HepG2 (cell line): ENCODE data around the gene PARP6. TPM values are rescaled to one million over a fixed set of nuclear protein-coding genes. Genes with fewer than 3 reads are reported as not detected.
A peak's percentile ranks its signal among the peaks of the same experiment; 100 is the strongest.

Source experiments
- AHR ChIP-seq: IDR thresholded peaks from 2 replicates; pipeline ENCODE4 v1.6.1; 2018; ENCODE audit warnings: missing genetic modification reagents, missing compliant biosample characterization
- AKNA ChIP-seq: sonication (generic); formaldehyde crosslinking; IDR thresholded peaks from 2 replicates; pipeline ENCODE4 v1.4.0; 2020; ENCODE audit warnings: missing genetic modification reagents, borderline replicate concordance
- DNMT3B ChIP-seq: conservative IDR thresholded peaks from 2 replicates; pipeline ENCODE4 v1.6.1; 2016; ENCODE audit warnings: missing biosample characterization, control low read depth
- ETV5 ChIP-seq: IDR thresholded peaks from 2 replicates; pipeline ENCODE4 v1.6.1; 2018; ENCODE audit warnings: missing biosample characterization, missing genetic modification reagents, inconsistent platforms, borderline replicate concordance
- FOXK2 ChIP-seq: fragments of 450-650 bp; IDR thresholded peaks from 2 replicates; pipeline ENCODE4 v1.6.1; 2016
- MAFF ChIP-seq: IDR thresholded peaks from 2 replicates; pipeline ENCODE4 v1.6.1; 2011; ENCODE audit warnings: low read depth, low read length, improper control_type of control experiment
- MAFG ChIP-seq: sonication (generic); formaldehyde crosslinking; IDR thresholded peaks from 2 replicates; pipeline ENCODE4 v1.5.1; 2020; ENCODE audit warnings: mild to moderate bottlenecking, missing genetic modification reagents
- MEIS1 ChIP-seq: sonication (generic); formaldehyde crosslinking; IDR thresholded peaks from 2 replicates; pipeline ENCODE4 v1.9.0; 2021; ENCODE audit warnings: mild to moderate bottlenecking, missing genetic modification reagents, moderate library complexity, borderline replicate concordance
- MTF2 ChIP-seq: sonication (generic); formaldehyde crosslinking; IDR thresholded peaks from 2 replicates; pipeline ENCODE4 v1.5.0; 2020; ENCODE audit warnings: missing genetic modification reagents, borderline replicate concordance
- NCOA5 ChIP-seq: sonication (generic); formaldehyde crosslinking; IDR thresholded peaks from 2 replicates; pipeline ENCODE4 v1.4.0; 2020; ENCODE audit warnings: missing genetic modification reagents
- NFIC ChIP-seq: IDR thresholded peaks from 2 replicates; pipeline ENCODE4 v1.6.1; 2012; ENCODE audit warnings: mild to moderate bottlenecking, low read length, inconsistent platforms
- POLR2AphosphoS5 ChIP-seq: IDR thresholded peaks from 2 replicates; pipeline ENCODE4 v1.6.1; 2012; ENCODE audit warnings: low read depth, low read length
- PRMT3 ChIP-seq: sonication (generic); formaldehyde crosslinking; IDR thresholded peaks from 2 replicates; pipeline ENCODE4 v1.8.1; 2022; ENCODE audit warnings: low read depth, mild to moderate bottlenecking, moderate library complexity, missing genetic modification reagents, borderline replicate concordance
- SIN3A ChIP-seq: IDR thresholded peaks from 2 replicates; pipeline ENCODE4 v1.6.1; 2011; ENCODE audit warnings: low read depth, mild to moderate bottlenecking, control low read depth, low read length, borderline replicate concordance
- TBX2 ChIP-seq: sonication (generic); formaldehyde crosslinking; IDR thresholded peaks from 2 replicates; pipeline ENCODE4 v1.5.0; 2020; ENCODE audit warnings: missing genetic modification reagents, mild to moderate bottlenecking, borderline replicate concordance
- TP53 ChIP-seq: sonication (generic); formaldehyde crosslinking; conservative IDR thresholded peaks from 2 replicates; pipeline ENCODE4 v1.4.0; 2020; ENCODE audit warnings: missing genetic modification reagents
- ZBTB38 ChIP-seq: sonication (generic); formaldehyde crosslinking; IDR thresholded peaks from 2 replicates; pipeline ENCODE4 v1.5.1; 2020; ENCODE audit warnings: mild to moderate bottlenecking, missing genetic modification reagents
- ZC3H4 ChIP-seq: sonication (generic); formaldehyde crosslinking; IDR thresholded peaks from 2 replicates; pipeline ENCODE4 v1.4.0; 2020; ENCODE audit warnings: missing genetic modification reagents, borderline replicate concordance
- ZKSCAN8 ChIP-seq: IDR thresholded peaks from 2 replicates; pipeline ENCODE4 v1.6.1; 2016; ENCODE audit warnings: borderline replicate concordance, missing genetic modification reagents, missing compliant biosample characterization
- ZMAT3 ChIP-seq: sonication (generic); formaldehyde crosslinking; conservative IDR thresholded peaks from 2 replicates; pipeline ENCODE4 v1.7.0; 2021; ENCODE audit warnings: missing genetic modification reagents
- ZNF382 ChIP-seq: sonication (generic); formaldehyde crosslinking; IDR thresholded peaks from 2 replicates; pipeline ENCODE4 v1.5.0; 2020; ENCODE audit warnings: missing genetic modification reagents, mild to moderate bottlenecking, borderline replicate concordance
- ZNF432 ChIP-seq: sonication (generic); formaldehyde crosslinking; IDR thresholded peaks from 2 replicates; pipeline ENCODE4 v1.5.0; 2020; ENCODE audit warnings: missing genetic modification reagents, mild to moderate bottlenecking, borderline replicate concordance
- ZNF674 ChIP-seq: sonication (generic); formaldehyde crosslinking; IDR thresholded peaks from 2 replicates; pipeline ENCODE4 v1.5.0; 2020; ENCODE audit warnings: low read depth, mild to moderate bottlenecking, missing genetic modification reagents
- ZNF746 ChIP-seq: sonication (generic); formaldehyde crosslinking; IDR thresholded peaks from 2 replicates; pipeline ENCODE4 v1.8.0; 2022; ENCODE audit warnings: mild to moderate bottlenecking, missing genetic modification reagents
- ZNF749 ChIP-seq: sonication (generic); formaldehyde crosslinking; IDR thresholded peaks from 2 replicates; pipeline ENCODE4 v1.8.0; 2022; ENCODE audit warnings: mild to moderate bottlenecking, missing genetic modification reagents, moderate library complexity, borderline replicate concordance
- polyA plus RNA-seq, 8 experiments: library from polyadenylated mRNA; depleted of rRNA in 3 of 8; stranded (reverse) in 7 of 8; unstranded in 1 of 8; fragments of >200 nt; fragmentation: Illumina TruSeq in 4 of 8; extraction: Trizol in 4 of 8; gene quantifications; 2 replicates each; pipeline versions ENCODE4 v1.2.1 to v1.2.3, GENCODE V29; 2011 to 2016; ENCODE audit warnings: low read depth in 4 of 8, missing spikeins in 1 of 8, mixed read lengths in 1 of 8; ENCODE audit not compliant: insufficient read depth in 1 of 8
- total RNA-seq, 5 experiments: library from RNA; depleted of rRNA; stranded (reverse); fragments of >200 nt; fragmentation: Illumina TruSeq; extraction: Trizol; gene quantifications; 2 replicates each; pipeline ENCODE4 v1.2.3, GENCODE V29; 2016; ENCODE audit warnings: low read depth in 1 of 5

The PARP6 gene
- total and polyA plus RNA-seq, 2 of the 13 experiments (the other 11 are each of a cell fraction or from before 2014, with no cell fraction given) = 0.22 to 0.87 TPM

GRCh38 chr15:72237029-72237852, 35.1 kb downstream of the PARP6 start (continued):
- TF ChIP-seq ZNF382 = no peak
- TF ChIP-seq ZKSCAN8 (CRISPR knock-in tag) = no peak
- no peak for TF ChIP-seq NCOA5 (CRISPR knock-in tag)
- TF ChIP-seq MAFG (CRISPR knock-in tag) = peak; percentile 20; the same call in 1 of the 2 replicates
- TF ChIP-seq MAFF = peak; percentile 53
- no peak for TF ChIP-seq ZMAT3 (CRISPR knock-in tag)
- no peak for TF ChIP-seq AKNA (CRISPR knock-in tag)
- TF ChIP-seq POLR2AphosphoS5 = peak; percentile 41; the same call in 1 of the 2 replicates
- TF ChIP-seq MEIS1 = no peak
- TF ChIP-seq MTF2 (CRISPR knock-in tag) = no peak
- no peak for TF ChIP-seq FOXK2
- TF ChIP-seq TBX2 (CRISPR knock-in tag) = no peak
- TF ChIP-seq AHR (CRISPR knock-in tag) = no peak
- no peak for TF ChIP-seq PRMT3 (CRISPR knock-in tag)
- TF ChIP-seq DNMT3B = no peak
- no peak for TF ChIP-seq ZNF432 (CRISPR knock-in tag)
- TF ChIP-seq TP53 (CRISPR knock-in tag) = no peak
- peak; percentile 49; the same call in 1 of the 2 replicates for TF ChIP-seq NFIC
- TF ChIP-seq SIN3A = no peak
- no peak for TF ChIP-seq ZNF674
- TF ChIP-seq ZNF749 (CRISPR knock-in tag) = no peak
- TF ChIP-seq ZC3H4 (CRISPR knock-in tag) = no peak
- TF ChIP-seq ZBTB38 (CRISPR knock-in tag) = no peak
- TF ChIP-seq ZNF746 (CRISPR knock-in tag) = no peak
- no peak; the same call in 1 of the 2 replicates for TF ChIP-seq ETV5
